DND-41 (cell line): Measurements from ENCODE around the gene PRKCA.

ENCODE experiments used
- ATAC-seq: fragments of 200-7000 bp; cut with Tn5 transposase; 3 replicates; pipeline ENCODE4 v1.9.1; 2021; ENCODE audit warnings: low read depth; ENCODE audit not compliant: insufficient read depth
- DNase-seq: peaks from one replicate; pipeline ENCODE4 v3.0.0-alpha.2; 2020
- H2AFZ ChIP-seq: 2 replicates; pipeline ENCODE4 v1.6.0; 2012; ENCODE audit warnings: low read depth, low read length
- H3K27ac ChIP-seq: 2 replicates; pipeline ENCODE4 v1.5.1; 2012; ENCODE audit warnings: low read length, inconsistent platforms
- H3K27me3 ChIP-seq: fragments of 200-600 bp; sonication (generic); 2 replicates; pipeline ENCODE4 v1.6.0; 2012; ENCODE audit warnings: low read length, mild to moderate bottlenecking, inconsistent platforms; ENCODE audit not compliant: insufficient read depth, poor library complexity
- H3K36me3 ChIP-seq: 2 replicates; pipeline ENCODE4 v1.5.1; 2012; ENCODE audit warnings: low read length, inconsistent platforms; ENCODE audit not compliant: insufficient read depth
- H3K4me1 ChIP-seq: 2 replicates; pipeline ENCODE4 v1.5.1; 2012; ENCODE audit warnings: mild to moderate bottlenecking, low read length; ENCODE audit not compliant: insufficient read depth
- H3K4me2 ChIP-seq: 2 replicates; pipeline ENCODE4 v1.6.0; 2012; ENCODE audit warnings: mild to moderate bottlenecking, moderate library complexity, low read length, inconsistent platforms; ENCODE audit not compliant: insufficient read depth
- H3K4me3 ChIP-seq, 2 experiments: fragments of 200-600 bp in 1 of 2; shearing (Covaris generic) in 1 of 2; 2 replicates each; pipeline ENCODE4 v1.5.1; 2012 to 2016; ENCODE audit warnings: inconsistent platforms in 2 of 2, low read length in 2 of 2, mild to moderate bottlenecking in 2 of 2, low read depth in 1 of 2, moderate library complexity in 1 of 2
- H3K79me2 ChIP-seq: 2 replicates; pipeline ENCODE4 v1.6.0; 2012; ENCODE audit warnings: low read length, inconsistent platforms; ENCODE audit not compliant: insufficient read depth
- H3K9ac ChIP-seq: 2 replicates; pipeline ENCODE4 v1.6.0; 2012; ENCODE audit warnings: low read depth, mild to moderate bottlenecking, inconsistent platforms, low read length, moderate library complexity
- H3K9me3 ChIP-seq: 2 replicates; pipeline ENCODE4 v1.5.1; 2012; ENCODE audit warnings: low read length, moderate library complexity, mild to moderate bottlenecking, inconsistent platforms; ENCODE audit not compliant: insufficient read depth, severe bottlenecking
- H4K20me1 ChIP-seq: 2 replicates; pipeline ENCODE4 v1.6.0; 2012; ENCODE audit warnings: low read length; ENCODE audit not compliant: insufficient read depth
- EZH2 ChIP-seq: IDR thresholded peaks from 3 replicates; pipeline ENCODE4 v1.6.1; 2012; ENCODE audit warnings: borderline replicate concordance, low read depth, mild to moderate bottlenecking, moderate library complexity, low read length, inconsistent platforms; ENCODE audit not compliant: severe bottlenecking
- TF ChIP-seq, protein P1 (sequence below): IDR thresholded peaks from 2 replicates; pipeline ENCODE4 v1.5.1; 2012; ENCODE audit warnings: borderline replicate concordance, low read length, moderate library complexity, mild to moderate bottlenecking; ENCODE audit not compliant: poor library complexity, severe bottlenecking; ENCODE audit errors: extremely low read depth

Gene PRKCA

DNA sequence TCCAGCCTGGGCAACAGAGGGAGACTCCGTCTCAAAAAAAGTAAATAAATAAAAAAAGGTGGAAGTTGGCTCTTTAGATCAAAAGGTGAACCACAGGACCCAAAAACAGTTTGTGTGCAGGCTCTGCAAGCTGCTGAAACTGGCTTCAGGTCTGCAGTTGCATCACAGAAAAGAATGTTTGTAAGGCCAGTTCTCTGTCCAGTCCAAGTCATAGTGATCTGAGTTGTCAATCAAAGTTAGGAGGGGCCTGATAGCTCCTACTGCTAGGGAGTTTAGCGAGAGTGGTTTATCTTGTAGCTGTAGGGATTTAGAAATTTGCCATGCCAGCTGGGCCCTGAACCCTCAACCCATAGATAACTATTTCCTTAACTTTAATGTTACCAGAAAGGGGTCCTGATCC lies 431.3 kb downstream of the PRKCA start:
- Histone ChIP-seq H4K20me1 (no peaks in the 10 kb centered on the region), H3K4me2 (no peak overlapping the region), H3K79me2 (no peaks in the 10 kb centered on the region), H3K4me1 (no peaks in the 10 kb centered on the region), H3K4me3 (no peak overlapping the region), H3K9me3 (no peaks in the 10 kb centered on the region), H3K27me3 (no peaks in the 10 kb centered on the region), H2AFZ (no peak overlapping the region), H3K27ac (no peak overlapping the region), H3K9ac (no peak overlapping the region), H3K36me3 (peaks cover 36% of the 10 kb centered on the region)
- ATAC-seq (no peak), DNase-seq (no peak)
- no peak for TF ChIP-seq EZH2
- TF ChIP-seq, protein P1, sequence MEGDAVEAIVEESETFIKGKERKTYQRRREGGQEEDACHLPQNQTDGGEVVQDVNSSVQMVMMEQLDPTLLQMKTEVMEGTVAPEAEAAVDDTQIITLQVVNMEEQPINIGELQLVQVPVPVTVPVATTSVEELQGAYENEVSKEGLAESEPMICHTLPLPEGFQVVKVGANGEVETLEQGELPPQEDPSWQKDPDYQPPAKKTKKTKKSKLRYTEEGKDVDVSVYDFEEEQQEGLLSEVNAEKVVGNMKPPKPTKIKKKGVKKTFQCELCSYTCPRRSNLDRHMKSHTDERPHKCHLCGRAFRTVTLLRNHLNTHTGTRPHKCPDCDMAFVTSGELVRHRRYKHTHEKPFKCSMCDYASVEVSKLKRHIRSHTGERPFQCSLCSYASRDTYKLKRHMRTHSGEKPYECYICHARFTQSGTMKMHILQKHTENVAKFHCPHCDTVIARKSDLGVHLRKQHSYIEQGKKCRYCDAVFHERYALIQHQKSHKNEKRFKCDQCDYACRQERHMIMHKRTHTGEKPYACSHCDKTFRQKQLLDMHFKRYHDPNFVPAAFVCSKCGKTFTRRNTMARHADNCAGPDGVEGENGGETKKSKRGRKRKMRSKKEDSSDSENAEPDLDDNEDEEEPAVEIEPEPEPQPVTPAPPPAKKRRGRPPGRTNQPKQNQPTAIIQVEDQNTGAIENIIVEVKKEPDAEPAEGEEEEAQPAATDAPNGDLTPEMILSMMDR = no peak

DNA sequence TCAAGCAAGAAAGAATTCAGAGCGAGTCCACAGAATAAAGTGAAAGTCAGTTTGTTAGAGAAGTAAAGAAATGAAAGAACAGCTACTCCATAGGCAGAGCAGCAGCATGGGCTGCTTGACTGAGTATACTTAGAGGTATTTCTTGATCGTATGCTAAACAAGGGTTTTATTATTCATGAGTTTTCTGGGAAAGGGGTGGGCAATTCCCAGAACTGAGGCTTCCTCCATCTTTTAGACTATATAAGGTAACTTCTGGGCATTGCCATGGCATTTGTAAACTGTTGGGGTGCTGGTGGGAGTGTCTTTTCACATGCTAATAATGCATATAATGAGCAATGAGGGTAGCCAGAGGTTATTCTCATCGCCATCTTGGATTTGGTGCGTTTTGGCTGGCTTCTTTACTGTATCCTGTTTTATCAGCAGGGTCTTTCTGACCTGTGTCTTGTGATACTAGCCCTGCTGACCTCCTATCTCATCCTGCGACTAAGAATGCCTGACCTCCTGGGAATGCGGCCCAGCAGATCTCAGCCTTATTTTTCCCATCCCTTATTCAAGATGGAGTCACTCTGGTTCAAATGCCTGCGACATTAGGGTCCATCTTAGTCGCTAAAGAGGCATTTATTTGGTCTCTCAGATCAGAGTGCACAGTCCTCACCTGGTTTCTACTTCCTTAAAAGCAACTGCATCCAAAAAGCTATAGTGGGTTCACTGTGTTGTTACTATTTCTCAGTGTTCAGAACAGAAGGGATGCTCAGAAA lies 432.0 kb downstream of the PRKCA start:
- Histone ChIP-seq H3K4me2 (no peak overlapping the region), H3K27me3 (no peaks in the 10 kb centered on the region), H3K4me1 (no peaks in the 10 kb centered on the region), H4K20me1 (no peaks in the 10 kb centered on the region), H3K4me3 (no peak overlapping the region), H3K36me3 (peaks cover 42% of the 10 kb centered on the region), H3K79me2 (no peaks in the 10 kb centered on the region), H2AFZ (no peak overlapping the region), H3K9ac (no peak overlapping the region), H3K27ac (no peak overlapping the region), H3K9me3 (no peaks in the 10 kb centered on the region)
- ATAC-seq (no peak), DNase-seq (no peak)
- TF ChIP-seq, protein P1 = no peak
- no peak for TF ChIP-seq EZH2

DNA sequence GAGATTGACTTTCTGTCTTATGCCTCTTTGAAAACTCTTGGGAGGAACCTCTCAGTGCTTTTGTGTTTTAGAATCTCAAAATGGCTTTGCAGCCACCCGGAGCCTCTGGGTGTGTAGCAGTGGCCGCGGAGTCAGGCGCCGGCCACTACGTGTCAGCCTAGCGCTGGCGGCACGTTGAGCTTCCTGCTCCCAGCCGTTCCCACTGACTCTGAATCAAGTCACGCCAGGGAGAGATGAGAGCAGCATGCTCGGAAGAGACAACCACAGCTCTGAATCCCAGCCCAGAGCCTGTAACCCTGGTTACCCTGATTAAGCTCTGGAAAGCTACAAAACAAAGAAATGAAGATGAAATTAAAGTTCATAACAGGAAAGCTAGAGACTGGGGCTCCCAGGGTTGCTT lies 435.1 kb downstream of the PRKCA start:
- H3K4me2 ChIP-seq = no peak overlapping the region
- no peak overlapping the region for H2AFZ ChIP-seq
- no peaks in the 10 kb centered on the region for H3K9me3 ChIP-seq
- H3K27ac ChIP-seq = no peak overlapping the region
- no peaks in the 10 kb centered on the region for H3K79me2 ChIP-seq
- no peak overlapping the region for H3K4me3 ChIP-seq
- TF ChIP-seq, protein P1 = no peak
- TF ChIP-seq EZH2 = no peak
- H3K36me3 ChIP-seq = peaks cover 55% of the 10 kb centered on the region
- H3K4me1 ChIP-seq = no peaks in the 10 kb centered on the region
- DNase-seq (no peak), ATAC-seq (no peak)
- H3K9ac ChIP-seq = no peak overlapping the region
- no peaks in the 10 kb centered on the region for H4K20me1 ChIP-seq
- H3K27me3 ChIP-seq = no peaks in the 10 kb centered on the region
